ENCODE data around the gene COL6A5. TPM values are rescaled to one million over a fixed set of nuclear protein-coding genes. Genes with fewer than 3 reads are reported as not detected.

The COL6A5 gene
- total RNA-seq, 1 experiment from 2014 or later: 0.32 TPM

DNA sequence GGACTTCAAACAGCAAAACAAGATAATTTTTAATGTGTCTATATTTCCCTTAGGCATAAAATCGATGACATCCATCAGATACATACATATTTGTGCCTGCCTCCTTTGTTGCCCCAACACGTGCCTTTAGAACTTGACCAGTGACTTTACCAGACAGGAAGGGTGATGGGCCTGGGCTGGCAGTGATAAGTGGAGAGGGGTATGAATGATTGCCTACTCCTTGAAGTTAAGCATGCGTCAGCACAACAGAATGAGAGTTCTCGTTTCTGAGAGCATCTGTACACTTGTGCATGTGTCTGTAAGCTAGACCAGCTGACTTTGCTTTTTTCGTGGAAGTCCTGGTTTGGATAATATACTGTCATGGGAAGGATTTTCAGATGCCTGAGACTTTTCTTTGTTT lies 116.6 kb downstream of the COL6A5 start:
- Histone ChIP-seq H3K9me3 (ENCODE audit: low read depth, low read length, poor library complexity, severe bottlenecking) (no peaks in the 10 kb centered on the region), H3K27me3 (replicated peaks; ENCODE audit: insufficient read depth, low read depth, low read length, poor library complexity) (peaks cover 7% of the 10 kb centered on the region), H3K4me1 (ENCODE audit: insufficient read depth, low read length, poor library complexity, severe bottlenecking) (no peaks in the 10 kb centered on the region), H3K4me3 (ENCODE audit: low read depth, low read length, poor library complexity, severe bottlenecking) (no peak overlapping the region), H3K27ac (ENCODE audit: low read depth, low read length, poor library complexity, severe bottlenecking) (no peak overlapping the region), H3K36me3 (ENCODE audit: insufficient read depth, low read length, poor library complexity, severe bottlenecking) (no peaks in the 10 kb centered on the region)
- BruUV-seq (replicated peaks): no TSS peak
- DNase-seq (ENCODE audit: low spot score): no peak
- no peak for TF ChIP-seq EZH2 (IDR thresholded peaks at IDR 0.05; ENCODE audit: borderline replicate concordance, low read depth, low read length, poor library complexity, severe bottlenecking)
- TF ChIP-seq, protein P1, sequence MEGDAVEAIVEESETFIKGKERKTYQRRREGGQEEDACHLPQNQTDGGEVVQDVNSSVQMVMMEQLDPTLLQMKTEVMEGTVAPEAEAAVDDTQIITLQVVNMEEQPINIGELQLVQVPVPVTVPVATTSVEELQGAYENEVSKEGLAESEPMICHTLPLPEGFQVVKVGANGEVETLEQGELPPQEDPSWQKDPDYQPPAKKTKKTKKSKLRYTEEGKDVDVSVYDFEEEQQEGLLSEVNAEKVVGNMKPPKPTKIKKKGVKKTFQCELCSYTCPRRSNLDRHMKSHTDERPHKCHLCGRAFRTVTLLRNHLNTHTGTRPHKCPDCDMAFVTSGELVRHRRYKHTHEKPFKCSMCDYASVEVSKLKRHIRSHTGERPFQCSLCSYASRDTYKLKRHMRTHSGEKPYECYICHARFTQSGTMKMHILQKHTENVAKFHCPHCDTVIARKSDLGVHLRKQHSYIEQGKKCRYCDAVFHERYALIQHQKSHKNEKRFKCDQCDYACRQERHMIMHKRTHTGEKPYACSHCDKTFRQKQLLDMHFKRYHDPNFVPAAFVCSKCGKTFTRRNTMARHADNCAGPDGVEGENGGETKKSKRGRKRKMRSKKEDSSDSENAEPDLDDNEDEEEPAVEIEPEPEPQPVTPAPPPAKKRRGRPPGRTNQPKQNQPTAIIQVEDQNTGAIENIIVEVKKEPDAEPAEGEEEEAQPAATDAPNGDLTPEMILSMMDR (conservative IDR thresholded peaks at IDR 0.05; ENCODE audit: low read depth, low read length): no peak
- POLR2A ChIA-PET (ENCODE audit: low non-redundant PET): no interaction called here
- CTCF ChIA-PET: no interaction called here
- intact Hi-C loops (cut with micrococcal nuclease; ENCODE audit: unreplicated experiment): no loop called here

DNA sequence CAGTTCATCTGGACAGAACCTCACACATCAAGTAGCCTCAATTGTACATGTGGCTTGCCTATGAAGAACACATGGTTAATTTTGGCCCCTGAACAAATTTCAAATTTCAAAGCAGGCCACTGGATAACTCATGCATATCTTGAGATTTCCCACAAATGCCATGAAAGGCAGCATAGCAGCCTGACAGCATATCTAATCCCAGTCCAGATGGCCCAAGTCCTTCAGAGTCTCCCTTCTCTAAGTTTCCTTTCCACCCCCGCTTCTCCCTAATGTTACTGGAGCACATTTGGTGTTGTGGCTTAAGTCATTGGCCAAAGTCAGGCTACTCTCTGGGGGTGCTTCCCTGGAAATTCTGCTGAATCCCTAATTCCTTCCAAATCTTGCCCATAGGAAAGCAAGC lies 117.7 kb downstream of the COL6A5 start:
- DNase-seq (ENCODE audit: low spot score): no peak
- Histone ChIP-seq H3K36me3 (ENCODE audit: insufficient read depth, low read length, poor library complexity, severe bottlenecking) (no peaks in the 10 kb centered on the region), H3K4me1 (ENCODE audit: insufficient read depth, low read length, poor library complexity, severe bottlenecking) (no peaks in the 10 kb centered on the region), H3K9me3 (ENCODE audit: low read depth, low read length, poor library complexity, severe bottlenecking) (no peaks in the 10 kb centered on the region), H3K27ac (ENCODE audit: low read depth, low read length, poor library complexity, severe bottlenecking) (no peak overlapping the region), H3K27me3 (replicated peaks; ENCODE audit: insufficient read depth, low read depth, low read length, poor library complexity) (peaks cover 7% of the 10 kb centered on the region), H3K4me3 (ENCODE audit: low read depth, low read length, poor library complexity, severe bottlenecking) (no peak overlapping the region)
- no TSS peak for BruUV-seq (replicated peaks)
- TF ChIP-seq, protein P1 (conservative IDR thresholded peaks at IDR 0.05; ENCODE audit: low read depth, low read length): no peak
- no peak for TF ChIP-seq EZH2 (IDR thresholded peaks at IDR 0.05; ENCODE audit: borderline replicate concordance, low read depth, low read length, poor library complexity, severe bottlenecking)
- intact Hi-C loops (cut with micrococcal nuclease; ENCODE audit: unreplicated experiment): no loop called here
- ChIA-PET POLR2A (ENCODE audit: low non-redundant PET) (no interaction called here), CTCF (no interaction called here)

DNA sequence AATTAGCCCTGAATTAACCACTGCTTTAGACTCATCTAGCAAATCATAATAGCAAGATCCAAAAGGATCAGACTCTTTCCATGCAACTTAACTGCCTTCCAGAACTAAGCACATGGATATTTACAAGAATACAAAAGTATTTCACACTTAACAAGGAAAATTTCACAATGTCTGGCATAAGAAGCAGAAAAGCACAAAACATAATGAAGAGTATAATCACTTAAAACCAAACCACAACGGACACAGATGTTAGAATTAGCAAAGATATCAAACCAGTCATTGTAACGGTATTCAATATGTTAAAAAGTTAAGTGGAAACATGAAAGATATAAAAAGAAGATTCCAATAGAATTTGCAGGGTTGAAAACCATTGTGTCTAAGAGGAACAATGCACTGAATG lies 120.0 kb downstream of the COL6A5 start:
- no peak overlapping the region for H3K4me3 ChIP-seq (ENCODE audit: low read depth, low read length, poor library complexity, severe bottlenecking)
- no peaks in the 10 kb centered on the region for H3K9me3 ChIP-seq (ENCODE audit: low read depth, low read length, poor library complexity, severe bottlenecking)
- ChIA-PET CTCF (no interaction called here), POLR2A (ENCODE audit: low non-redundant PET) (no interaction called here)
- TF ChIP-seq EZH2 (IDR thresholded peaks at IDR 0.05; ENCODE audit: borderline replicate concordance, low read depth, low read length, poor library complexity, severe bottlenecking): no peak
- TF ChIP-seq, protein P1 (conservative IDR thresholded peaks at IDR 0.05; ENCODE audit: low read depth, low read length): no peak
- DNase-seq (ENCODE audit: low spot score): no peak
- BruUV-seq (replicated peaks): no TSS peak
- H3K27ac ChIP-seq (ENCODE audit: low read depth, low read length, poor library complexity, severe bottlenecking): no peak overlapping the region
- no peaks in the 10 kb centered on the region for H3K4me1 ChIP-seq (ENCODE audit: insufficient read depth, low read length, poor library complexity, severe bottlenecking)
- no peaks in the 10 kb centered on the region for H3K36me3 ChIP-seq (ENCODE audit: insufficient read depth, low read length, poor library complexity, severe bottlenecking)
- intact Hi-C loops (cut with micrococcal nuclease; ENCODE audit: unreplicated experiment): no loop called here
- peaks cover 7% of the 10 kb centered on the region for H3K27me3 ChIP-seq (replicated peaks; ENCODE audit: insufficient read depth, low read depth, low read length, poor library complexity)

All from A673 (cell line).